DMS114 treated with DMSO at 0.1 percent for 48 hours (cell line): ENCODE data around the gene DEGS2.

Source experiments
- DNase-seq: peaks from one replicate; lab custom pipeline; 2025; ENCODE audit not compliant: unreplicated experiment; lab: John Stamatoyannopoulos, UW

Gene DEGS2

DNA sequence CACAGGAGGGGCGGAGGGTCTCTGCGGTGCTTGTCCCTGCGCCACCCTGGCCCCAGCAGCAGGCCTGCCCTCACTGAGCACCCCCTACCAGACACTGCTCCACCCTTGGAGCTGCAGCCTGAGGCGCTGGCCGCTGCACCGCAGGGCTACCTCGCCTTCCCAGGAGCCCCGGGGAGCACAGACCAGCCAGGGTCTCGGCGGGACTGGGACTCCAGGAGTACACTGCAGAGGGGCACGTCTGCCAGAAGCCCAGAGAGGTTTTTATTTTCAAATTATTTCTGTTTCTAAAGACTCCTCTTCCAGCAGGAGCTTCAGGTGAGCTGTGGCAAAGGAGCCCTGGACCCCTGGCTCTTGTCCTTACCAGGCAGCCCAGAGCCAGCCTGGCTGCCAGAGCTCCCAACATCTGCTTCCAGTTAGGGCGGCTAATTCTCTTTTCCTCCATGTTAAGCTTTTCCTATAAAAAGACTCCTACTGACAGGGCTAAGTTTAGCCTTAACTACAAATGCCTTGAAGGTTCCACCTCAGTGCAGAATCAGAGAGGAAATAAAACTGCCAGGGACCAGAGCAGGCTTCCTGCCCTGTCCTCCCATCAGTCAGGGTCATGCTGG lies 26.4 kb downstream of the DEGS2 start:
- DNase-seq, result no peak

- no peak for DNase-seq
Measured at GRCh38 chr14:100132161-100132902, 27.1 kb downstream of the DEGS2 start.

DNA sequence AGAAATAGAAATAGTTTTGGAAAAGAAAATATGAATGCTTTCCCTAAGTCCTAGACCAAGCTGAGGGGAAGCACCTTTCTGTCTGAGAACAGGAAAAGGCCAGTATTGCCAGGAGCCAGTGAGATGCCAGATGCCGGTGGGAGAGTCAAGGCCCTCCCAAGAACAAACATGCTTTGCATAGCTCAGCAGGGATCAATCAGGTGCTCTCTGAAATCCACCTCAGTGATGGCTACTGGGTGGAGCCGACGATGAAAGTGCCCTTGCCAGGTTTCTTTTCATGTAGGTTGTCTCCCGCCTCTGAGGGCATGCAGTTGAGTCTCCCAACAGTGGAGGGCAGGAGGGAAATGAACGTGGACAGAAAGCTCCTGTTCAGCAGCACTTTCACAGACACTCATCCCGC lies 28.3 kb downstream of the DEGS2 start:
- no peak for DNase-seq

- no peak for DNase-seq
Measured at GRCh38 chr14:100130521-100130920, 28.9 kb downstream of the DEGS2 start.

DNA sequence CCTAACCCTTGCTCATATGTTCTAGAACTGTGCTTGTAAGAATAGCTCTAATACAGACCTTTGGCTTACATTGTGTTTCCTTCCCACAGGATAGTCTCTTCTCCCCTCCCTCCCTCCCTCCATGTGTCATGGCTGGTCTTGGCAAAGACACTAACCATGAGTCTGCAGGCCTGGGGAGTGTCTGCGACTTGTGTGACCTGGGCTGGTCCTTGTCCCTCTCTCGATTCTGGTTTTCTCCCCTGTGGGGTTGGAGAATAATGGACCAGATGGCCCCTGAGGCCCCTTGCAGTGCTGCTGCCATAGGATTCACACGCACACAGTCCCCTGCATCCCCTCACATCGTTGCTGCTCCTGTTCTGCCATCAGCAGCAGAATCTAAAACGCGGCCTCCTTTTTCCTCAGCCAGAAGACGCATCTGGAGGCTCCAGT lies 30.3 kb downstream of the DEGS2 start:
- no peak for DNase-seq

- no peak for DNase-seq
Measured at GRCh38 chr14:100128688-100129087, 30.8 kb downstream of the DEGS2 start.

- DNase-seq, result no peak
Measured at GRCh38 chr14:100127853-100128455, 31.5 kb downstream of the DEGS2 start.

- no peak for DNase-seq
Measured at GRCh38 chr14:100126401-100126800, 33.0 kb downstream of the DEGS2 start.

DNA sequence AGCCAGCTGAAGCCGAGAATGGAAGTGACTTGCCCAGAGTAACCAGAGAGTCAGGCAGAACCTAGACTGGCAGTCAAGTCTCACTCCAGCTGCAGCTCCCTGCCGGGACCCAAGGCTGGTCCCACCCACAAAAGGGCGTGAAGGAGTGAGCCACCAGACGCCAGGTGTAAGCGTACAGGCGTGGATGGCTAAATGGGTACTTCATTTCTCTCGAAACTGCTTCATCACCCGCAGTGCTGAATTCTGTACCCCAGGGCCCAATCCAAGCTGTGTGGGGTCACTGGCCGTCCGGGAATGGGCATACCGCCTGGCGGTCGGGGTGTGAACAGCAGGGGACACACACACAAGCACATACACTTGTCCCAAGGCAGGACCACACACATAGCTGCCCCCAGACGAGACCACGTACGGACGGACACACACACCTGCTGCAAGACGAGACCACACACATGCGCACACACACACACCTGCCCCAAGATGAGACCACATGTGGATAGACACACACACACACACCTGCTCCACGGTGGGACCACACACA lies 34.8 kb downstream of the DEGS2 start:
- DNase-seq, result no peak

- DNase-seq, result no peak
Measured at GRCh38 chr14:100123618-100124017, 35.8 kb downstream of the DEGS2 start.

DNA sequence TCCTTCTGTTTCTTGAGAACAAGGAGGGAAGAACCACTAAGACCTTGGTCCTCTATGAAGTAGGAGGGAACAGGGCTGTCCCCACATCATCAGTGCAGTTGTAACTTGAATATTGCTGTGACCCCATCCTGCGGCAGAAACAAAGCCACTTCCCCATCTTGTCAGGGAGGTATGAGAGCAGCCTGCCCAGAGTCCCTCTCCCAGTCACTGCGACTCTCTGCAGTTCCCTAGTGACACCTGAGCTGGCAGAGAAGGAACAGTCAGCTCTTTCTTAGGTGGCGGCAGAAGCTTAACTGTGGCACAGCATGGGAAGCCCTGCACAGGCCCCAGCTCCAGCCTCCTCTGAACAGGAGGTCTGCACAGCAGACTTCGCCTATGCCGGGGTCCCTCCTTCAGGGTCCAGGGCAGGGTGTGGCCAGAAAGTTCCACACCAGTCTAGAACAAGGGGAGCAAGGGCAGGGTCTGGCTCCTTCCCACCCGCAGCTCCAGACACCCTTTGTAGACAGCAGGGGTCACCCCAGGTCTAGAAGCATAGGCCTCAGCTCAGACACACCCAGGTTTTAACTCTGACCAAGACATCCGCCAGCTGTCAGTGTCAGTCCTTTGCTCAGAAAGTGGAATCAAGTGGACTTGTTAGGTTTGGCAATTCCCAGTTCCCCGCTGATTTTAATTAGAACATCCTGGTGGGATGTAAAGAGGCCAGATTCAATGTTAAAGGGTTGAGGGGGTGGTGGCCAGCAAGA lies 36.8 kb downstream of the DEGS2 start:
- DNase-seq, result no peak

DNA sequence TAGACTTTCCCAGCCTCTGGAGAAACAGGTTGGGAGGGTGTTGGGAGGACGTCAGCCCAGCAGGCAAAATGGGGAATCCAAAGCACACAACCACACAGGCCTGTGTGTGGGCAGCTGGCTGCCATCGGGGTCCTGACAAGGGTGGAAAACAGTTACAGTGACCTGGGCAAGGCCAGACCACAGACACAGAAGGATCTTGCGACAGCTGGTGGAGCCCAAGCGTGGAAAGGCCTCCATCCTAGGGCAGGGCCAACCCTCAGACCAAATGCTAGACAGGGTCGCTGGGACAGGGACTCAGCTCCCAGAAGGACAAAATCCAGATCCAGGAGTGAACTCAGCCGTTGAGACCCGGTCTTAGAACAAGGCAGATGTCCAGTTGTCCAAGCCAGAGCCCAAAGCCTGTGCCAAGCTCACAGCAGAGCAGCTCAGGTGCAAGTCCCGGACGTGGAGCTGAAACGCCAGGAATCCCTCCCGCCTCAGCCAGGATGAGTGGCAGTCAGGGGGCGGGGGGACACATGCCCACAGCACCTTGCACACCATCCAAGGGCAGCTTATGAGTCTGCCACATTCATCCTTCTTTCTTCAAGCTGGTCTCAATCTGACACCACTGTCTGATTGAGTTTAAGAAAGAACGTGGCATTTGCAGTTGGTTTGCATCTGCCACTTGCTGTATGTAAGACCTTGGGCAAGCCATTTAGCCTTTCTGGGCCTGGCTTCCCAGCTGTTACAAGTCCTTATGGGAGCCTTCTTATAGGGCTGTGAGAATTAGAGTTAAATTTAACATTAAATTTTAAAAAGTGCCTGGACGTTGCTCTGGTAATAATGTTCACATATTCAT lies 37.6 kb downstream of the DEGS2 start:
- DNase-seq, result no peak

DNA sequence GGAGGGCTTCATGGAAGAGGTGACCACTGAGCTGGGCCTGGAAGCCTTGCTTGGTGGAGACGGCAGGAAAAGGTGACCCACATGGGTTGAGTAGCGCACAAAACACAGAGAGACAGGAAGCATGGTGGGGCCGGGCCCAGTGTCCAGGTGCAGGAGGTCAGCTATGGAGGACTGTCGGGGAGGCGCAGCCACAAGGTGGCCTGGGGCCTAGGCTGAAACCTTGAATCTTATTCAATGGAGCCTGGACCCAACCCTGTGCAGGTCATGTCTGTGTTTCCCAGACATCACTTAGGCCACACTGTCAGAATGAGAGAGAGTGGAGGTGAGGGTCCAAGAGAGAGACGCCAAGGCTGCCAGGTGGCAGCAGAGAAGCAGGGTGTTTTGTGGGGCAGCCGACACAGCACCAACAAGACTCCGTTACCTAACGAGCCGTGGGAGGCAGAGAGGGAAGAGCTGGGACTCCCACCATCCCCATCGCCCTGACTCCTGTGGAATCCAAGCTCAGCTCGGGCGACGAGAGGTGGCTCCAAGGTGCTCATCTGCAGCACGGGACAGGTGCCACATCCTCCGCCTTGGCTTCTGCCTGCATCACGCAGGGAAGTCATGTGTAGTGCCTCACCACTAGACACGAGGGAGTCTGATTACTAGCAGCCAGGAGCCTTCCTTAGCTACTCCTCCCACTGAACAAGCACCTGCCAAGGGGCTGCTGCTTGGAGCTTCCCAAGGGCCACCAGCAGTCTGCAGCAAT lies 38.7 kb downstream of the DEGS2 start:
- no peak for DNase-seq

GRCh38 chr14:100119251-100119650 lies 40.2 kb downstream of the DEGS2 start:
- no peak for DNase-seq

GRCh38 chr14:100118396-100119011 lies 40.9 kb downstream of the DEGS2 start:
- no peak for DNase-seq

DNA sequence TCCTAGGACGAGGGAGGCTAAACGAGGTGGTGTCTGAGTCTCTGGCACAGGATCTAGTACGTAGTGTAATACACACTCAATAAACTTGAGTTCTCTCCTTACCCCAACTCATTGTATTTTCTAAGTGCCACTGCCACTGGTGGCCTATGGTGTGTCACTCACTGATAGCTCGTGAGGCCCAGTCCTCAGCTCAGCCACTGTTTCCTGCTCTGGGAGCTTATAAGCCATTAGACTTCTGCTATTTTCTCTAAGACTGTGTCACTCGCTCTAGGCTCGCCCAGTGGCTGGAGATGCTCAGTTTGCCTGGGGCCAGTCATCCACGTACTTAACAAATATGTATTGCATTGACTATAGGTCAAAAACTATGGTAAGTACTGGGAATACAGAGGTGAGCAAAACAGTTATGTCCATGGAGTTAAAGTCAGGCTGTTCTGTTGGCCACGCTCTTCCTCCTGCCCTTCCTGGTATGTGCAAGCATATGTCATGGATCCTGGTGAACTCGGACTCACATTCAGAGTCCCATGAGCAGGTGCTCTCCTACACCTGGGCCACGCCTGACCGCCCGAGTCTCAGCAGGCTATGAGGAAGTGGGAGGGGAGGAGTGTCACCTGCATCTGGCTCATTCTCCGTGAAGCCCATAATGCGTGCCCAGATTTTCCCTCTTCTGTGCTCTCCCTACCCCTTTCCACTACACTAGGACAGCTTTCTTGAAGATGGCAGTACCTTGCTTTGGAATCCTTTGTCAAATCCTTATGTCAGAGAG lies 41.6 kb downstream of the DEGS2 start:
- no peak for DNase-seq

DNA sequence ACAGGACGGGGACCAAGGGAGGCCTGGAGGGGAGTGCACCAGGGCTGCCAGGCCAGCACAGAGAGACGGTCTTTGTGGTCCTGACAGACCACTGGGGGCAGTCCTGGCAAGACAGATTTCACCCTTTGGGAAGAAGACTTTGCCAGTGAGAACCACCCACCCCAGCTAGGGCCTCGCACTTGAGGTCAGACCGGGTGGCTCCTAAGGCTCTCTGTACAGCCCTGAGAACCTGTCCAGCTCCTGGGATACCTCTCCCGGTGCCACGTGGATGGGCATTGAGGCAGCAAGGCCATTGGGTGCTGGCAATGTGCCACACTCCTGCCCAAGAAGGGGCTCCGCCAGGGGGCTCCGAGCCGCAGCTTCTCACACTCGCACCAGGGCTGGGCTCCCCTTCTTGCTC lies 42.4 kb downstream of the DEGS2 start:
- DNase-seq, result no peak

- no peak for DNase-seq
Measured at GRCh38 chr14:100116134-100116533, 43.3 kb downstream of the DEGS2 start.

GRCh38 chr14:100115726-100116125 lies 43.7 kb downstream of the DEGS2 start:
- no peak for DNase-seq
